Fibroblast of mammary gland (primary cell): ENCODE results near the gene TRMU.

Experiments used
- DNase-seq: peaks from one replicate; pipeline ENCODE4 v3.0.0-alpha.2; 2010; ENCODE audit warnings: low read depth
- H3K4me3 ChIP-seq: 2 replicates; pipeline ENCODE4 v1.5.1; 2011; ENCODE audit warnings: low read depth, mild to moderate bottlenecking, low read length, moderate library complexity; ENCODE audit not compliant: control insufficient read depth
- TF ChIP-seq, protein P1 (sequence below): conservative IDR thresholded peaks from 2 replicates; pipeline ENCODE4 v1.5.1; 2011; ENCODE audit warnings: low read depth, low read length, inconsistent platforms; ENCODE audit not compliant: control insufficient read depth, insufficient read depth

Gene TRMU

DNA sequence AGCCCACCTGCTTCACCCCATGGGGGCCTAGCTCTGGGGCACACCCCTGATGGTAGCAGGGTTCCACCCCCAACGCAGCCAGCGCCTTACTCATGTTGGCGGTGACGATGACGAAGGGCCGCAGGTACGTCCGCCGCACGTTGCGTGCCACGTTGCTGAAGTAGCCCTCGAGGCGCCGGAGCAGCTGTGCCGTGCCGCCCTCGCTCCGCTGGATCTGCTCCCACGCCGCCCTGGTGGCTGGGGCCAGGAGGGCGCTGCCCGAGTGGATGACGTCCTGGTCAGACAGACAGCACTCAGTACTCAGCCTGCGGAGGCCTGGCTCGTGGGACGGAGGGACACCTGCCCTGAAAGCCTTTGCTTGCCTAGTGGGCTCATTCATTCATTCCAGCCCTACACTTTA is 50.8 kb downstream of the TRMU start:
- TF ChIP-seq, protein P1, sequence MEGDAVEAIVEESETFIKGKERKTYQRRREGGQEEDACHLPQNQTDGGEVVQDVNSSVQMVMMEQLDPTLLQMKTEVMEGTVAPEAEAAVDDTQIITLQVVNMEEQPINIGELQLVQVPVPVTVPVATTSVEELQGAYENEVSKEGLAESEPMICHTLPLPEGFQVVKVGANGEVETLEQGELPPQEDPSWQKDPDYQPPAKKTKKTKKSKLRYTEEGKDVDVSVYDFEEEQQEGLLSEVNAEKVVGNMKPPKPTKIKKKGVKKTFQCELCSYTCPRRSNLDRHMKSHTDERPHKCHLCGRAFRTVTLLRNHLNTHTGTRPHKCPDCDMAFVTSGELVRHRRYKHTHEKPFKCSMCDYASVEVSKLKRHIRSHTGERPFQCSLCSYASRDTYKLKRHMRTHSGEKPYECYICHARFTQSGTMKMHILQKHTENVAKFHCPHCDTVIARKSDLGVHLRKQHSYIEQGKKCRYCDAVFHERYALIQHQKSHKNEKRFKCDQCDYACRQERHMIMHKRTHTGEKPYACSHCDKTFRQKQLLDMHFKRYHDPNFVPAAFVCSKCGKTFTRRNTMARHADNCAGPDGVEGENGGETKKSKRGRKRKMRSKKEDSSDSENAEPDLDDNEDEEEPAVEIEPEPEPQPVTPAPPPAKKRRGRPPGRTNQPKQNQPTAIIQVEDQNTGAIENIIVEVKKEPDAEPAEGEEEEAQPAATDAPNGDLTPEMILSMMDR: no peak
- no peak overlapping the region for H3K4me3 ChIP-seq
- DNase-seq: no peak

DNA sequence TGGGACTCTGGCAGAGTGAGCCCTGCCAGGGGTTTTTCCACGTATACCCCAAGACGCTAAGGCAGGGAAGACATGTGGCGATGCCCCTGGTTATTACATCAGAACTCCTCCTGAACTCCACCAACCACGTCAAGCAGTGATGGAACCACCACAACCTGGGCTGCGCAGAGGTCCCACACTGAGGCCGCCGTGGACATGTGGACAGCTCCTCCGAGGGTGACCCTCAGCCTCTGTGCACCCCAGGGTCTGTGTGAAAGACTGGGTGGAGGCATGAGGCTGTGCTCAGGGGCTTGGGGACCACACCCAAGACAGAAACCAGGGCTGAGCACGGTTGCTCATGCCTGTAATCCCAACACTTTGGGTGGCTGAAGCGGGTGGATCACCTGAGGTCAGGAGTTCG is 52.2 kb downstream of the TRMU start:
- H3K4me3 ChIP-seq: no peak overlapping the region
- no peak for DNase-seq
- TF ChIP-seq, protein P1: no peak

DNA sequence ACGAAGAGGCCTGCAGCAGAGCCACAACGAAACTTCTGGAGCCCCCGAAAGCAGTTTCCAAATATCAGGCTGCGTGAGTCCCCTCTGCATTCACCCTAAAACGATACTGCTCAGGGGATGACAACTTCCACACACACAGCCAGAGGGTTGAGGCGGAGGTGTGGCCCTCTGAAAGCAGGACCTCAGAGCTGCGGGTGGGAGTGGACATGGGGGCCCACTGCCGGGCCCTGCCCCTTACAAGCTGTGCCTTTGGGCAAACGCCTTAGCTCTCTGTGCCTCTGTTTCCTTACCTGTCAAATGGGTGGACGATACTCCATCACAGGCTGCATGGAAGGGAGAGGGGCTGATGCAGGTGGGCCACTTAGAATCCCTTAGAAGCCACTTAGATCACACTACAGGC is 53.1 kb downstream of the TRMU start:
- DNase-seq: no peak
- TF ChIP-seq, protein P1: no peak
- no peak overlapping the region for H3K4me3 ChIP-seq

DNA sequence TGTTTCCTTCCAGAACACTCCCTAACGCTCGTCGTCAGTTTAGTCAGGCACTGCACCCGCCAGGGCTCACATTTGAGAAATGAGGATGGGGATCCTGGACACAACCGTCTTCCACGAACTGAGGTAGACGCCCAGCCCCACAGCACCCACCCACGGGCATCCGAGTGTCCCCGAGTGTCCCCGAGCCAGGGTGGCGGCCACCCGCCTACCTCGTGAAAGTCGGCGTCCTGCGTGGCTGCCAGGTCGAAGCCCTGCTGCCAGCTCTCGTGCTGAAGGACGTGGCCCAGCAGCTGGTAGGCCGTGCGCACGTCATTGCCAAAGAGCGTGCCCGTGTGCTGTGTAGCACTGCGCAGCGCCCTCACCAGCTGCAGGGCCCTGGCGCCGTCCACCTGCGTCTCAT is 53.6 kb downstream of the TRMU start:
- TF ChIP-seq, protein P1: no peak
- H3K4me3 ChIP-seq: no peak overlapping the region
- DNase-seq: no peak

DNA sequence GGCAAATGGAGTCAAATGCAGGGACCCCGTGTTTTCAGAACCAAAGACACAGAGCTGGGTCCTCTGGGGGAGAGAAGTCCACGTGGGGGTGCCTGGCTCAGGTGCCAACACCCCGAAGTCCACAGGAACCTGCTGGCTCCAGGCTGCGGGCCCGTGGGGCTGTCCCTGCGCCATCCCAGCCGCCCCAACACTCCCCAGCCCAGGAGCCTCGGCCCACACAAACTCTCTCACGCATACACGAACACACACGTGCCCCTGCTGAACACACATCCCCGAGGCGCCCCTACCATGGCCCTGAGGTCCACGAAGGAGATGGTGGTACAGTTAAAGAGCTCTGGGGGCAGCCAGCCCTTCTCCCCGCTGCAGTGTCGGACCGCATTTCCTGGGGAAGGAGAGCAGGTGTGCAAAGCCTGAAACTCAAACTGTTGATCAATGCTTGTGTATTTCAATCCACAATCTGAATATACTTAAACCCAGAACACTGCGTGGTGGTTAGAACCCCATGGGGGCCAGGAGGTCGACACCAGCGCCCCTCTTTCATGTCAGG is 54.7 kb downstream of the TRMU start:
- TF ChIP-seq, protein P1: no peak
- no peak for DNase-seq
- no peak overlapping the region for H3K4me3 ChIP-seq

DNA sequence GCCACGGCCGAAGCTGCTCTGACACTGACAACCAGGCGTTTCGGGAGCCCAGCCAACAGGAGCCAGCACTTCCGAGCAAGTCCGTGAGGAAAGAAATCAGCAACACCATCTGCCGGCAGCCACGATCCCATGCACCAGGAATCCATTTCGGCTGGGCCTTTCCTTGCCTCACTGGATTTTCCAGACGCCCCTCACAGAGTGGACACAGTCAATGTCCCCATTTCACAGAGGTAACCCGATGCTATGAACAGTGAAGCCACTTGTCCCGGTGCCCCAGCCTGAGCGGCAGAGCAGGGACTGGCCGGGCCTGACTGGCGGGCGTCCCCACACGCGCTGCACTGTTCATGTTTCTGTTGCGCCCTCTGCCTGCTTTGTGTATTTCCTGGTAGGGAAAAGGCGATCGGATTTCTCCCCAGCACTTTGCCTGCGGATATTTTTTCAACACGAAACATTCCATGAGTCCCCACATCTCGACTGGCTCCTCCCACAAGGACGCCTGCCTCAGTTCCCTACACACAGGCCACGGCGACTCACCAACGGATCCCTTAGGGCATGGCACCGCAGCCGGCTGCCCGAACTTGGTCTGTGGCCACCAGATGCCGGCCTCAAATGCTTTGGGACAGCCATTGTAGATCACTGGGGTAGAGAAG is 55.3 kb downstream of the TRMU start:
- TF ChIP-seq, protein P1: peak; percentile 56
- DNase-seq: peak; percentile 62
- H3K4me3 ChIP-seq: peak overlapping the region; percentile 15
